OCI-LY1 (cell line): ENCODE results near the gene KCNN3.

Experiments
- H2AFZ ChIP-seq: fragments of 200-600 bp; sonication (generic), shearing (Covaris generic); 2 replicates; pipeline ENCODE4 v1.6.0; 2014; ENCODE audit warnings: antibody characterized with exemption, mild to moderate bottlenecking, low read length
- H3F3A ChIP-seq: fragments of 200-600 bp; sonication (generic), shearing (Covaris generic); 2 replicates; pipeline ENCODE4 v1.6.0; 2014; ENCODE audit warnings: mild to moderate bottlenecking, antibody characterized with exemption, low read length, moderate library complexity; ENCODE audit not compliant: insufficient read depth
- H3K27ac ChIP-seq: fragments of 200-600 bp; sonication (generic); 2 replicates; pipeline ENCODE4 v1.5.1; 2014; ENCODE audit warnings: low read length, mixed run types, mild to moderate bottlenecking, low read depth; ENCODE audit not compliant: poor library complexity, severe bottlenecking
- H3K27me3 ChIP-seq: fragments of 200-600 bp; sonication (generic); 2 replicates; pipeline ENCODE4 v1.6.0; 2014; ENCODE audit warnings: antibody characterized with exemption, mild to moderate bottlenecking, low read length, moderate library complexity; ENCODE audit not compliant: insufficient read depth
- H3K36me3 ChIP-seq: fragments of 200-600 bp; sonication (generic); 2 replicates; pipeline ENCODE4 v1.6.1; 2014; ENCODE audit warnings: mild to moderate bottlenecking, antibody characterized with exemption, low read length, moderate library complexity, mixed read lengths; ENCODE audit not compliant: insufficient read depth
- H3K4me1 ChIP-seq: fragments of 200-600 bp; sonication (generic); 2 replicates; pipeline ENCODE4 v1.5.1; 2014; ENCODE audit warnings: mild to moderate bottlenecking, low read length, moderate library complexity; ENCODE audit not compliant: insufficient read depth, severe bottlenecking
- H3K4me2 ChIP-seq: fragments of 200-600 bp; sonication (generic), shearing (Covaris generic); 2 replicates; pipeline ENCODE4 v1.6.1; 2014; ENCODE audit warnings: low read length
- H3K4me3 ChIP-seq: fragments of 200-600 bp; sonication (generic); 2 replicates; pipeline ENCODE4 v1.5.1; 2014; ENCODE audit warnings: low read length, low read depth, mild to moderate bottlenecking, mixed read lengths; ENCODE audit not compliant: poor library complexity, severe bottlenecking
- H3K79me2 ChIP-seq: fragments of 200-600 bp; shearing (Covaris generic); 2 replicates; pipeline ENCODE4 v1.6.1; 2016; ENCODE audit warnings: mixed run types, low read length, mixed read lengths; ENCODE audit not compliant: insufficient read depth
- H3K9ac ChIP-seq: fragments of 200-600 bp; sonication (generic), shearing (Covaris generic); 2 replicates; pipeline ENCODE4 v1.6.1; 2014; ENCODE audit warnings: mild to moderate bottlenecking, low read length, mixed read lengths
- H3K9me2 ChIP-seq: fragments of 200-600 bp; sonication (generic), shearing (Covaris generic); 2 replicates; pipeline ENCODE4 v1.6.1; 2014; ENCODE audit warnings: low read depth, mild to moderate bottlenecking, low read length, mixed read lengths
- H3K9me3 ChIP-seq: fragments of 200-600 bp; shearing (Covaris generic); 2 replicates; pipeline ENCODE4 v1.6.1; 2014; ENCODE audit warnings: low read length, mixed read lengths
- H4K20me1 ChIP-seq: fragments of 200-600 bp; sonication (generic), shearing (Covaris generic); 2 replicates; pipeline ENCODE4 v1.6.0; 2016; ENCODE audit warnings: mild to moderate bottlenecking, low read length; ENCODE audit not compliant: insufficient read depth
- EZH2 ChIP-seq: fragments of 200-600 bp; sonication (generic), shearing (Covaris generic); IDR thresholded peaks from 2 replicates; pipeline ENCODE4 v1.8.0; 2017; ENCODE audit warnings: borderline replicate concordance, mixed run types, mild to moderate bottlenecking, antibody characterized with exemption, low read length, moderate library complexity, mixed read lengths
- TF ChIP-seq, protein P1 (sequence below): fragments of 200-600 bp; sonication (generic), shearing (Covaris generic); IDR thresholded peaks from 2 replicates; pipeline ENCODE4 v1.5.1; 2017; ENCODE audit warnings: mild to moderate bottlenecking, antibody characterized with exemption, low read length, moderate library complexity, mixed read lengths

The KCNN3 gene

DNA sequence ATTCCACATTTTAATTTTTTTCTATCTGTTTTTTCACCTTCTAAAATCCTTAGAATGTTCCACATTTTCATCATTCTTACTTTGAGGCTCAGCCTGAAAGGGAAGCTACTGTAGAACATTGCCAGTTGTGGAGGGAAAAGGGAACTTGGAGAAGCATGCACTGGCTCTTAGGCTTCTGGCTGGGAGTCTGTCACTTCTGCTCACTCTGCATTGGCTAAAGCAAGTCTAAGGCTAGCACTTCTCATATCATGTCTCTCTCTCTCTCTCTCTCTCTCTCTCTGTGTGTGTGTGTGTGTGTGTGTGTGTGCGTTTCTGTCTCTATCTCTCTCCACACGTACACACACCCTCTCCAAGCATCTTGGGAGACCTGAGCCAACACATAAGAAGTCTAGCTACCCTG lies 212.5 kb downstream of the KCNN3 start:
- H3K9me3 ChIP-seq = no peaks in the 10 kb centered on the region
- H3K79me2 ChIP-seq = no peaks in the 10 kb centered on the region
- H3K4me3 ChIP-seq = no peak overlapping the region
- H3F3A ChIP-seq = no peaks in the 10 kb centered on the region
- no peaks in the 10 kb centered on the region for H3K4me1 ChIP-seq
- H3K9ac ChIP-seq = no peak overlapping the region
- H3K4me2 ChIP-seq = no peak overlapping the region
- no peak overlapping the region for H2AFZ ChIP-seq
- no peaks in the 10 kb centered on the region for H3K27me3 ChIP-seq
- no peaks in the 10 kb centered on the region for H4K20me1 ChIP-seq
- TF ChIP-seq EZH2 = no peak
- no peak overlapping the region for H3K27ac ChIP-seq
- no peaks in the 10 kb centered on the region for H3K9me2 ChIP-seq
- no peaks in the 10 kb centered on the region for H3K36me3 ChIP-seq

DNA sequence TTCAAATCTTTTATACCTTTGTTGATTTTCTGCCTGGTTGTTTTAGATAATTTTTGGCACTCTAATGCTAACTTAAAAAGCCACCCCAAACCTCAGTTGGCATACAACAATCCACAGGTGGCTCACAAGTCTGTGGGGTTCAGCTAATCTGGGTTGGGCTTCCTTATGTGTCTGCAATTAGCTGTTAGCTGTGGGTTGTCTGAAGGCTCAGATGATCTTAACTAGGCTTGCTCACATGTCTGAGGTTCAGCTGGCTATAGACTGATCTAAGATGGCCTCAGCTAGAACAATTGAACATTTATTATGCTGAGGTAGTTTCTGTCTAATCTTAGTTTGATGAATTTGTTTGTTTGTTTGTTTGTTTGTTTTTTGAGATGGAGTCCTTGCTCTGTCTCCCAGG lies 217.2 kb downstream of the KCNN3 start:
- Histone ChIP-seq H3K4me3 (no peak overlapping the region), H3F3A (no peaks in the 10 kb centered on the region)

More for the DNA sequence above, 217.2 kb downstream of the KCNN3 start:
- H3K27ac ChIP-seq = no peak overlapping the region
- H3K9me3 ChIP-seq = no peaks in the 10 kb centered on the region
- H3K36me3 ChIP-seq = no peaks in the 10 kb centered on the region
- no peak overlapping the region for H2AFZ ChIP-seq
- H3K27me3 ChIP-seq = no peaks in the 10 kb centered on the region
- no peak overlapping the region for H3K9ac ChIP-seq
- no peak overlapping the region for H3K4me2 ChIP-seq
- H4K20me1 ChIP-seq = no peaks in the 10 kb centered on the region
- no peaks in the 10 kb centered on the region for H3K9me2 ChIP-seq
- no peaks in the 10 kb centered on the region for H3K4me1 ChIP-seq
- H3K79me2 ChIP-seq = no peaks in the 10 kb centered on the region
- TF ChIP-seq, protein P1, sequence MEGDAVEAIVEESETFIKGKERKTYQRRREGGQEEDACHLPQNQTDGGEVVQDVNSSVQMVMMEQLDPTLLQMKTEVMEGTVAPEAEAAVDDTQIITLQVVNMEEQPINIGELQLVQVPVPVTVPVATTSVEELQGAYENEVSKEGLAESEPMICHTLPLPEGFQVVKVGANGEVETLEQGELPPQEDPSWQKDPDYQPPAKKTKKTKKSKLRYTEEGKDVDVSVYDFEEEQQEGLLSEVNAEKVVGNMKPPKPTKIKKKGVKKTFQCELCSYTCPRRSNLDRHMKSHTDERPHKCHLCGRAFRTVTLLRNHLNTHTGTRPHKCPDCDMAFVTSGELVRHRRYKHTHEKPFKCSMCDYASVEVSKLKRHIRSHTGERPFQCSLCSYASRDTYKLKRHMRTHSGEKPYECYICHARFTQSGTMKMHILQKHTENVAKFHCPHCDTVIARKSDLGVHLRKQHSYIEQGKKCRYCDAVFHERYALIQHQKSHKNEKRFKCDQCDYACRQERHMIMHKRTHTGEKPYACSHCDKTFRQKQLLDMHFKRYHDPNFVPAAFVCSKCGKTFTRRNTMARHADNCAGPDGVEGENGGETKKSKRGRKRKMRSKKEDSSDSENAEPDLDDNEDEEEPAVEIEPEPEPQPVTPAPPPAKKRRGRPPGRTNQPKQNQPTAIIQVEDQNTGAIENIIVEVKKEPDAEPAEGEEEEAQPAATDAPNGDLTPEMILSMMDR = no peak
- TF ChIP-seq EZH2 = no peak
